ENCODE results near the gene ZNF784.

The ZNF784 gene

GRCh38 chr19:55656988-55657747, 32.8 kb upstream of the ZNF784 start:
- no peaks in the 10 kb centered on the region for H3K27me3 ChIP-seq (ENCODE audit: low read length)
- H3K9ac ChIP-seq (ENCODE audit: low read length) = peak overlapping the region; percentile 93
- H4K20me1 ChIP-seq (ENCODE audit: low read depth, low read length) = peaks cover 20% of the 10 kb centered on the region; the same call in 1 of the 2 replicates
- H3K79me2 ChIP-seq (ENCODE audit: insufficient read depth, low read length) = peaks cover 69% of the 10 kb centered on the region
- no peak overlapping the region for H2AFZ ChIP-seq (ENCODE audit: low read depth, low read length, severe bottlenecking)
- H3K27ac ChIP-seq (ENCODE audit: low read depth, low read length) = peak overlapping the region; percentile 96
- peaks cover 14% of the 10 kb centered on the region for H3K36me3 ChIP-seq (ENCODE audit: low read length)
- H3F3A ChIP-seq (ENCODE audit: insufficient read depth) = peaks cover 3% of the 10 kb centered on the region; the same call in 1 of the 2 replicates
- H3K4me2 ChIP-seq (ENCODE audit: low read depth, low read length, poor library complexity, severe bottlenecking) = peak overlapping the region; percentile 94
- no peak for TF ChIP-seq EZH2phosphoT487 (conservative IDR thresholded peaks at IDR 0.05; ENCODE audit: low read length)
- TF ChIP-seq, protein P1, sequence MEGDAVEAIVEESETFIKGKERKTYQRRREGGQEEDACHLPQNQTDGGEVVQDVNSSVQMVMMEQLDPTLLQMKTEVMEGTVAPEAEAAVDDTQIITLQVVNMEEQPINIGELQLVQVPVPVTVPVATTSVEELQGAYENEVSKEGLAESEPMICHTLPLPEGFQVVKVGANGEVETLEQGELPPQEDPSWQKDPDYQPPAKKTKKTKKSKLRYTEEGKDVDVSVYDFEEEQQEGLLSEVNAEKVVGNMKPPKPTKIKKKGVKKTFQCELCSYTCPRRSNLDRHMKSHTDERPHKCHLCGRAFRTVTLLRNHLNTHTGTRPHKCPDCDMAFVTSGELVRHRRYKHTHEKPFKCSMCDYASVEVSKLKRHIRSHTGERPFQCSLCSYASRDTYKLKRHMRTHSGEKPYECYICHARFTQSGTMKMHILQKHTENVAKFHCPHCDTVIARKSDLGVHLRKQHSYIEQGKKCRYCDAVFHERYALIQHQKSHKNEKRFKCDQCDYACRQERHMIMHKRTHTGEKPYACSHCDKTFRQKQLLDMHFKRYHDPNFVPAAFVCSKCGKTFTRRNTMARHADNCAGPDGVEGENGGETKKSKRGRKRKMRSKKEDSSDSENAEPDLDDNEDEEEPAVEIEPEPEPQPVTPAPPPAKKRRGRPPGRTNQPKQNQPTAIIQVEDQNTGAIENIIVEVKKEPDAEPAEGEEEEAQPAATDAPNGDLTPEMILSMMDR (IDR thresholded peaks at IDR 0.05; ENCODE audit: insufficient read depth, low read length, poor library complexity, severe bottlenecking) = no peak
- H3K4me3 ChIP-seq (ENCODE audit: insufficient read depth, low read length, poor library complexity, severe bottlenecking) = peak overlapping the region; percentile 89
- H3K9me2 ChIP-seq (replicated peaks; ENCODE audit: insufficient read depth, low read length) = no peaks in the 10 kb centered on the region
- no peaks in the 10 kb centered on the region for H3K9me3 ChIP-seq (ENCODE audit: insufficient read depth, low read length)

DNA sequence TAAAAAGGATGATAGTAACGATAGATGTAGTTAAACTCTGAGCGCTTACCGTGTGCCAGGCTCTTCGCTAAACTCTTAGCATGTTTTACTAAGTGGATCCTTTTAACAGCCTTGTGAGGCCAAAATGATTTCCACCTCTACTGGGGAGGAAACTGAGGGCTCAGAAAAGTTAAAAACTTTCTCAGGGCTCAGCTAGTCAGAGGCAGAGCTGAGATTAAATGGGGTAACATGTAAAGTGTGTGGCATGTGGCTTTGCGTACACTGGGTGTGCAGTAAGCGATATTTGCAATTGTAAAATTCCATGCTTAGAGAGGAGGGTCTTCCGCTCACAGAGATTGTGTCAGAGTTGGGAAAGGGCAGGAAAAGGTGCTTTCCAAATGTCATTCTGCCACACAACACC, 32.2 kb upstream of the ZNF784 start:
- no peaks in the 10 kb centered on the region for H3K9me3 ChIP-seq (ENCODE audit: insufficient read depth, low read length)
- peaks cover 17% of the 10 kb centered on the region; the same call in 1 of the 2 replicates for H4K20me1 ChIP-seq (ENCODE audit: low read depth, low read length)
- peak overlapping the region; percentile 94 for H3K4me2 ChIP-seq (ENCODE audit: low read depth, low read length, poor library complexity, severe bottlenecking)
- no peaks in the 10 kb centered on the region for H3K27me3 ChIP-seq (ENCODE audit: low read length)
- no peaks in the 10 kb centered on the region for H3K9me2 ChIP-seq (replicated peaks; ENCODE audit: insufficient read depth, low read length)
- peaks cover 63% of the 10 kb centered on the region for H3K79me2 ChIP-seq (ENCODE audit: insufficient read depth, low read length)
- H2AFZ ChIP-seq (ENCODE audit: low read depth, low read length, severe bottlenecking) = no peak overlapping the region
- H3K9ac ChIP-seq (ENCODE audit: low read length) = peak overlapping the region; percentile 93
- peak overlapping the region; percentile 89 for H3K4me3 ChIP-seq (ENCODE audit: insufficient read depth, low read length, poor library complexity, severe bottlenecking)
- H3K27ac ChIP-seq (ENCODE audit: low read depth, low read length) = peak overlapping the region; percentile 96
- peaks cover 3% of the 10 kb centered on the region; the same call in 1 of the 2 replicates for H3F3A ChIP-seq (ENCODE audit: insufficient read depth)
- H3K36me3 ChIP-seq (ENCODE audit: low read length) = peaks cover 10% of the 10 kb centered on the region
- TF ChIP-seq EZH2phosphoT487 (conservative IDR thresholded peaks at IDR 0.05; ENCODE audit: low read length) = no peak
- TF ChIP-seq, protein P1 (IDR thresholded peaks at IDR 0.05; ENCODE audit: insufficient read depth, low read length, poor library complexity, severe bottlenecking) = no peak

- TF ChIP-seq, protein P1 (IDR thresholded peaks at IDR 0.05; ENCODE audit: insufficient read depth, low read length, poor library complexity, severe bottlenecking) = no peak
- no peak for TF ChIP-seq EZH2phosphoT487 (conservative IDR thresholded peaks at IDR 0.05; ENCODE audit: low read length)
Observed at GRCh38 chr19:55655648-55656040, 31.3 kb upstream of the ZNF784 start.

More at GRCh38 chr19:55655648-55656040, 31.3 kb upstream of the ZNF784 start:
- Histone ChIP-seq H3K9me3 (ENCODE audit: insufficient read depth, low read length) (no peaks in the 10 kb centered on the region), H3K9ac (ENCODE audit: low read length) (peak overlapping the region; percentile 93), H3K4me2 (ENCODE audit: low read depth, low read length, poor library complexity, severe bottlenecking) (peak overlapping the region; percentile 94), H3F3A (ENCODE audit: insufficient read depth) (peaks cover 3% of the 10 kb centered on the region; the same call in 1 of the 2 replicates), H3K27ac (ENCODE audit: low read depth, low read length) (peak overlapping the region; percentile 96), H4K20me1 (ENCODE audit: low read depth, low read length) (peaks cover 17% of the 10 kb centered on the region; the same call in 1 of the 2 replicates), H3K27me3 (ENCODE audit: low read length) (no peaks in the 10 kb centered on the region), H2AFZ (ENCODE audit: low read depth, low read length, severe bottlenecking) (no peak overlapping the region), H3K79me2 (ENCODE audit: insufficient read depth, low read length) (peaks cover 54% of the 10 kb centered on the region), H3K9me2 (replicated peaks; ENCODE audit: insufficient read depth, low read length) (no peaks in the 10 kb centered on the region), H3K4me3 (ENCODE audit: insufficient read depth, low read length, poor library complexity, severe bottlenecking) (peak overlapping the region; percentile 89), H3K36me3 (ENCODE audit: low read length) (peaks cover 9% of the 10 kb centered on the region; the same call in 1 of the 2 replicates)

Measured in SU-DHL-6 (cell line).